HUES64 (cell line): ENCODE measurements around the gene SNX10. TPM values are rescaled to one million over a fixed set of nuclear protein-coding genes. Genes with fewer than 3 reads are reported as not detected.
"Not testable (repeated sequence)": the region's sequence is repeated elsewhere in the genome, so short reads cannot be mapped to it uniquely, and the experiment has no call there.

Source experiments
- H3K27ac ChIP-seq: 2 replicates; pipeline ENCODE4 v1.7.0; 2013; ENCODE audit warnings: low read depth, low read length, inconsistent platforms
- H3K27me3 ChIP-seq: 2 replicates; pipeline ENCODE4 v1.6.1; 2013; ENCODE audit warnings: mild to moderate bottlenecking, low read length; ENCODE audit not compliant: insufficient read depth
- H3K36me3 ChIP-seq: 2 replicates; pipeline ENCODE4 v1.6.1; 2013; ENCODE audit warnings: mild to moderate bottlenecking, low read length; ENCODE audit not compliant: insufficient read depth
- H3K4me1 ChIP-seq: 2 replicates; pipeline ENCODE4 v1.6.1; 2013; ENCODE audit warnings: mild to moderate bottlenecking, low read length, moderate library complexity; ENCODE audit not compliant: insufficient read depth
- H3K4me3 ChIP-seq: 2 replicates; pipeline ENCODE4 v1.5.1; 2013; ENCODE audit warnings: mild to moderate bottlenecking, low read length, moderate library complexity
- H3K9ac ChIP-seq: 2 replicates; pipeline ENCODE4 v1.6.1; 2013; ENCODE audit warnings: mild to moderate bottlenecking, low read depth, low read length
- H3K9me3 ChIP-seq: 2 replicates; pipeline ENCODE4 v1.6.1; 2013; ENCODE audit warnings: low read depth, low read length; ENCODE audit not compliant: insufficient read depth
- whole genome bisulfite sequencing: fragments of 150-250, 120-280 bp; methylation state at CpG from one replicate; pipeline ENCODE4 v1.1.7; 2013; ENCODE audit warnings: missing lambda C conversion rate; 5-methylcytosine and 5-hydroxymethylcytosine counted together
- polyA plus RNA-seq, 2 experiments: library from polyadenylated mRNA; stranded (reverse); fragments of 50-300 nt; gene quantifications; one replicate each; pipeline ENCODE4 v1.2.3, GENCODE V29; 2013

Gene SNX10
- polyA plus RNA-seq (2013, experiment 1 of 2) = 8.5 TPM
- polyA plus RNA-seq (2013, experiment 2 of 2) = 13.5 TPM

- Histone ChIP-seq H3K36me3 (no peaks in the 10 kb centered on the region), H3K9ac (peak within 1 kb of the TSS; percentile 57), H3K4me3 (peak within 1 kb of the TSS; percentile 64), H3K27me3 (peaks cover 6% of the 10 kb centered on the region; the same call in 1 of the 2 replicates), H3K4me1 (peaks cover 9% of the 10 kb centered on the region; the same call in 1 of the 2 replicates), H3K9me3 (no peaks in the 10 kb centered on the region), H3K27ac (no peak within 1 kb of the TSS)
- WGBS = 2% methylated on average over 74 of the region's 74 CpGs
Measured at GRCh38 chr7:26291699-26292538, at the start of gene SNX10. Gene SNX10, plus strand, starts transcription at chr7:26291862. Its CDS starts 54,581 bp downstream, at chr7:26346443.

GRCh38 chr7:26245150-26245549 lies 46.5 kb upstream of the SNX10 start:
- Histone ChIP-seq H3K27me3 (no peaks in the 10 kb centered on the region), H3K27ac (no peak overlapping the region), H3K9ac (no peak overlapping the region), H3K9me3 (no peaks in the 10 kb centered on the region), H3K4me3 (no peak overlapping the region), H3K4me1 (no peaks in the 10 kb centered on the region), H3K36me3 (no peaks in the 10 kb centered on the region)
- WGBS = 96% methylated on average over 13 of the region's 13 CpGs

GRCh38 chr7:26250239-26250638 lies 41.4 kb upstream of the SNX10 start:
- H3K9me3 ChIP-seq = no peaks in the 10 kb centered on the region
- no peak overlapping the region for H3K9ac ChIP-seq
- no peak overlapping the region for H3K4me3 ChIP-seq
- 96% methylated on average over 12 of the region's 12 CpGs for WGBS
- H3K36me3 ChIP-seq = no peaks in the 10 kb centered on the region
- no peaks in the 10 kb centered on the region for H3K4me1 ChIP-seq
- no peaks in the 10 kb centered on the region for H3K27me3 ChIP-seq
- H3K27ac ChIP-seq = no peak overlapping the region

- WGBS = 96% methylated on average over 26 of the region's 29 CpGs
Measured at GRCh38 chr7:26261866-26262265, 29.8 kb upstream of the SNX10 start.

GRCh38 chr7:26265065-26265464 lies 26.6 kb upstream of the SNX10 start:
- 90% methylated on average over 5 of the region's 6 CpGs for WGBS
- H3K4me3 ChIP-seq = no peak overlapping the region
- no peak overlapping the region for H3K27ac ChIP-seq
- no peak overlapping the region for H3K9ac ChIP-seq
- H3K9me3 ChIP-seq = peaks cover 29% of the 10 kb centered on the region
- H3K27me3 ChIP-seq = no peaks in the 10 kb centered on the region
- H3K36me3 ChIP-seq = no peaks in the 10 kb centered on the region
- H3K4me1 ChIP-seq = no peaks in the 10 kb centered on the region

More at GRCh38 chr7:26261866-26262265, 29.8 kb upstream of the SNX10 start:
- H3K4me1 ChIP-seq, H3K4me3 ChIP-seq, H3K36me3 ChIP-seq, H3K9ac ChIP-seq, H3K27ac ChIP-seq, H3K27me3 ChIP-seq: not testable (repeated sequence)
- H3K9me3 ChIP-seq = peaks cover 29% of the 10 kb centered on the region

GRCh38 chr7:26265499-26266075 lies 26.1 kb upstream of the SNX10 start:
- Histone ChIP-seq H3K27me3 (no peaks in the 10 kb centered on the region), H3K36me3 (no peaks in the 10 kb centered on the region), H3K9me3 (peaks cover 29% of the 10 kb centered on the region), H3K27ac (no peak overlapping the region), H3K4me3 (no peak overlapping the region), H3K4me1 (no peaks in the 10 kb centered on the region), H3K9ac (no peak overlapping the region)
- WGBS = 90% methylated on average over 4 of the region's 5 CpGs

GRCh38 chr7:26267601-26268166 lies 24.0 kb upstream of the SNX10 start:
- Histone ChIP-seq H3K27me3 (no peaks in the 10 kb centered on the region), H3K9ac (no peak overlapping the region), H3K36me3 (no peaks in the 10 kb centered on the region), H3K27ac (no peak overlapping the region), H3K4me1 (no peaks in the 10 kb centered on the region), H3K9me3 (peaks cover 29% of the 10 kb centered on the region), H3K4me3 (no peak overlapping the region)
- WGBS = 99% methylated on average over 7 of the region's 9 CpGs

GRCh38 chr7:26275213-26275612 lies 16.4 kb upstream of the SNX10 start:
- Histone ChIP-seq H3K9ac (no peak overlapping the region), H3K4me1 (no peaks in the 10 kb centered on the region), H3K27me3 (no peaks in the 10 kb centered on the region), H3K4me3 (no peak overlapping the region), H3K9me3 (no peaks in the 10 kb centered on the region), H3K27ac (no peak overlapping the region), H3K36me3 (no peaks in the 10 kb centered on the region)
- WGBS = 93% methylated on average over 3 of the region's 3 CpGs

GRCh38 chr7:26278770-26279169 lies 12.9 kb upstream of the SNX10 start:
- Histone ChIP-seq H3K4me3 (no peak overlapping the region), H3K9ac (no peak overlapping the region), H3K36me3 (no peaks in the 10 kb centered on the region), H3K27me3 (no peaks in the 10 kb centered on the region), H3K4me1 (no peaks in the 10 kb centered on the region), H3K9me3 (no peaks in the 10 kb centered on the region), H3K27ac (no peak overlapping the region)
- WGBS = no CpG with 5 or more reads among the region's 1 CpG

GRCh38 chr7:26279405-26279804 lies 12.3 kb upstream of the SNX10 start:
- Histone ChIP-seq H3K9me3 (no peaks in the 10 kb centered on the region), H3K9ac (no peak overlapping the region)
- 90% methylated on average over 4 of the region's 4 CpGs for WGBS

GRCh38 chr7:26280097-26280496 lies 11.6 kb upstream of the SNX10 start:
- no peak overlapping the region for H3K27ac ChIP-seq
- H3K4me3 ChIP-seq = no peak overlapping the region
- H3K4me1 ChIP-seq = no peaks in the 10 kb centered on the region
- no peak overlapping the region for H3K9ac ChIP-seq
- H3K36me3 ChIP-seq = no peaks in the 10 kb centered on the region
- H3K27me3 ChIP-seq = no peaks in the 10 kb centered on the region
- no peaks in the 10 kb centered on the region for H3K9me3 ChIP-seq

More at GRCh38 chr7:26279405-26279804, 12.3 kb upstream of the SNX10 start:
- Histone ChIP-seq H3K4me1 (no peaks in the 10 kb centered on the region), H3K36me3 (no peaks in the 10 kb centered on the region), H3K27ac (no peak overlapping the region), H3K4me3 (no peak overlapping the region), H3K27me3 (no peaks in the 10 kb centered on the region)
